Measurements from ENCODE around the gene TIMP2.

- TF ChIP-seq TAF1 (IDR thresholded peaks at IDR 0.05; ENCODE audit: low read depth) (no peak), CTCF (IDR thresholded peaks at IDR 0.05; ENCODE audit: poor library complexity, severe bottlenecking) (no peak)
Observed at GRCh38 chr17:78840530-78840779, 84.7 kb downstream of the TIMP2 start.
